ENCODE measurements around the gene CTSE. TPM values are rescaled to one million over a fixed set of nuclear protein-coding genes. Genes with fewer than 3 reads are reported as not detected.

CTSE gene
- total RNA-seq, 1 experiment from 2014 or later = not detected

DNA sequence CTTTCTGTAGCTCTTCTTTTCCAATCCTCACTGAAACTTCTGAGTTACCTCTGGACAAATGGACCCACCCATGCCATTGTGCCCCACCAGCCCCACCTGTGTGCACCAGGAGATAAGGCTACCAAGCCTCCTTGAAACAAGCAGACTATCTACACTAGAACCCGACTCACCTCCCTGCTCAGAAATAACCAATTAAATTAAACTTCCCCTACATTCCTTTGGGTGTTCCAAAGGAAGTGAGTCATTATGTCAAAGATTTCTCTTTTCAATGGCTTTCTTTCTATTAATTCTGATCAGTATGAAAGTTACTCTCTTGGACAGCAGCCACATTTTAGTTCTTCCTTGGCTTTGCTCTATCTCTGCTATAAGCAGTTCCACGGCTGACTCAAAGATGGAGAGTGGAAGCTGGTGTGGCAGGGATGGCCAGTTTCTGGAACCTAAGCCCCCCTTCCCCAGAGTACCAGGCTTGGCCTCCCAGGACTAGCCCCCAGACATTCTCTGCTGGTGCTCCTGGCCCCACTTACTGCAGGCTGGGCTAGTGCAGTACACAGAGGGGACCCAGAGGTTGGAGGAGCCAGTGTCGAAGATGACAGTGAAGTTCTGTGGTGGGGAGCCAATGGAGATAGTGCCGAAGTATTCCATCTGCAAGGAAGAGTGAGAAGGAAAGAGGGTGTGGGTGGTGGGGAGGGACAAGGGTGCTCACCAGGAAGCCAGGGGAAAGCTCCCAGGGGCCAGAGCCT, 1.9 kb downstream of the CTSE start:
- in situ Hi-C loops (cut with HindIII; ENCODE audit: low sequenced_read_pairs) = no loop called here

GRCh38 chr1:206021008-206021625, 2.6 kb downstream of the CTSE start:
- in situ Hi-C loops (cut with HindIII; ENCODE audit: low sequenced_read_pairs) = no loop called here
- no peak for DNase-seq (ENCODE audit: low spot score)

More for the DNA sequence above, 1.9 kb downstream of the CTSE start:
- no peak for DNase-seq (ENCODE audit: low spot score)

GRCh38 chr1:206020393-206021007, 3.2 kb downstream of the CTSE start:
- no peak for DNase-seq (ENCODE audit: low spot score)
- in situ Hi-C loops (cut with HindIII; ENCODE audit: low sequenced_read_pairs) = no loop called here

- no peak for DNase-seq (ENCODE audit: low spot score)
- in situ Hi-C loops (cut with HindIII; ENCODE audit: low sequenced_read_pairs) = no loop called here
Observed at GRCh38 chr1:206015071-206015470, 8.6 kb downstream of the CTSE start.

DNA sequence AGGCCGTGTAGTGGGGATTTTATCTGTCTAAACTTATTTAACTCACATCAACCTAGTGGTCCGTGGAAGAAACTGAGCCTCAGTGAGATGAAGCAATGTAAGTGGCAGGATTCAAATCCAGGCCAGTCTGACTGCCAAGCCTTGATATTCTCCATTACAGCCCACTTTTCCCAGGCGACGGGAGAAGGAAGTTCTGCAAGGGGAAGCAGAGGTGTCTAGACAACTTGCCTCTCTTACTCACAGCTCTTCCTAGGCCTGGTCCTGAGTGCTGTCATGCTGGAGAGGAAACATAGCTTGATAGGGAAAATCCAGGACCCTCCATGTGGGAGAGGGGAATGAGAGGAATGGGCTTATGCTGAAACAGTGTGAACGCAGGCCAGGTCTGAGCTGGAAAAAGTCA, 9.1 kb downstream of the CTSE start:
- DNase-seq (ENCODE audit: low spot score) = no peak
- in situ Hi-C loops (cut with HindIII; ENCODE audit: low sequenced_read_pairs) = no loop called here

- no peak for DNase-seq (ENCODE audit: low spot score)
- in situ Hi-C loops (cut with HindIII; ENCODE audit: low sequenced_read_pairs) = no loop called here
Observed at GRCh38 chr1:206013026-206013795, 10.5 kb downstream of the CTSE start.

DNA sequence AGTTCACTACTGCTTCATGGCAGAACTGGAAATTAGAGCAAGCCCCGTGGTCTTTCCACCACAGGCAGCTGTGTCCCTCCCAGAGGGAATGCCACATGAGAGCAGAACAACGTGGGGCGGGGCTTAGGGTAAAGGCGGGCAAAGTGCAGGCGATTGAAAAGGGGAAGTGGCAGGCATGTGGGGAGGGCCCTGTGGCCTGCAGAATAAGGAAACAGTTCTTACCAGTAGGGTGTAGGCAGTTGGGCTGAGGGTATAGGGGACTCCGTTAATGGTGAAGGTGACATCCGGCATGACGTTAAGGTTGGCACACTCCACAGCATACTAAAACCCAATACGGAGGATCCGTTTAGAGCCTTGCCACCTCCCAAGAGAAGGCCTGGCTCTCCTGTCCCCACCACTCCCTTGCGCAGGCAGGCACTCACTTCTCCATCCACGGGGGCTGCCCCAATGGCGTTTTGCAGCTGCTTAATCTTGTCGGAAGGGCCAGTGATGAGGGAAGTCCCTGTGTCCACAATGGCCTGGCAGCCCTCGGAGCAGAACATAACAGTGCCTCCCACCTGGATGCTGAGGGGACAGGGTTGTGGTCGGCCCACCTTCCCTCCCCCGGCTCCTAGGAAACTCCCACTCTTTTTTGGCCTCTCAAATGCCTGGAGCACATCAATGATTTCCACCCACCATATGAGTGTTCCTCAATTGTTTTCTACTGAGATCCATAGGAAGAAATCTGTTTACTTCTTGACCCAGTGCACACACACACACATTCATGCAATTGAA, 11.4 kb downstream of the CTSE start:
- in situ Hi-C loops (cut with HindIII; ENCODE audit: low sequenced_read_pairs) = no loop called here
- no peak for DNase-seq (ENCODE audit: low spot score)

- no peak for DNase-seq (ENCODE audit: low spot score)
- in situ Hi-C loops (cut with HindIII; ENCODE audit: low sequenced_read_pairs) = no loop called here
Observed at GRCh38 chr1:206011057-206011456, 12.6 kb downstream of the CTSE start.

DNA sequence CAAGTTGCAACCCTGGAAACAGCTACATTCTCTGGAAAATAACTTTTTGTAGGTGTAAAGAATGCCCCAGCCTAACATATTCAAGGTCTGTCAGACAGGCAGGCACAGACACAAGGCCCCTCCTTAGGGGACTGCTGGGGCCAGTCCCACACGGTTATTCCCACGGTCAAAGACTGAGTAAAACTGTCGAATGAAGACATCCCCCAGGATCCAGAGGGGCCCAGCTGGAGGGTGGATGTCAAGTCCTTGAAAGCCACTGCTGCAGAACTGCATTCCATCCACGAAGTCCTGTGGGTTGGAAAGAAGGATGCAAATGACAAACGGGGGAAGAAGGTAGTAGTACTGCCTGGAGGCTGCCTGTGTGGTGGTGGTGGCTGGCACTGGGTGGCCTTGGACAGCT, 13.6 kb downstream of the CTSE start:
- DNase-seq (ENCODE audit: low spot score) = no peak
- in situ Hi-C loops (cut with HindIII; ENCODE audit: low sequenced_read_pairs) = no loop called here

GRCh38 chr1:206006946-206007345, 16.7 kb downstream of the CTSE start:
- no peak for DNase-seq (ENCODE audit: low spot score)
- in situ Hi-C loops (cut with HindIII; ENCODE audit: low sequenced_read_pairs) = no loop called here

GRCh38 chr1:206005778-206006180, 17.9 kb downstream of the CTSE start:
- DNase-seq (ENCODE audit: low spot score) = no peak
- in situ Hi-C loops (cut with HindIII; ENCODE audit: low sequenced_read_pairs) = no loop called here

GRCh38 chr1:206005234-206005633, 18.5 kb downstream of the CTSE start:
- no peak for DNase-seq (ENCODE audit: low spot score)
- in situ Hi-C loops (cut with HindIII; ENCODE audit: low sequenced_read_pairs) = no loop called here

GRCh38 chr1:206004826-206005225, 18.9 kb downstream of the CTSE start:
- in situ Hi-C loops (cut with HindIII; ENCODE audit: low sequenced_read_pairs) = no loop called here
- DNase-seq (ENCODE audit: low spot score) = no peak

GRCh38 chr1:206003854-206004800, 19.6 kb downstream of the CTSE start:
- DNase-seq (ENCODE audit: low spot score) = no peak
- in situ Hi-C loops (cut with HindIII; ENCODE audit: low sequenced_read_pairs) = no loop called here

GRCh38 chr1:206002871-206003801, 20.6 kb downstream of the CTSE start, which contains the start of gene RAB7B:
Gene RAB7B, minus strand, starts transcription at chr1:206003395. Its CDS starts 9,260 bp downstream, at chr1:205994135.
- in situ Hi-C loops (cut with HindIII; ENCODE audit: low sequenced_read_pairs) = no loop called here
- DNase-seq (ENCODE audit: low spot score) = no peak

DNA sequence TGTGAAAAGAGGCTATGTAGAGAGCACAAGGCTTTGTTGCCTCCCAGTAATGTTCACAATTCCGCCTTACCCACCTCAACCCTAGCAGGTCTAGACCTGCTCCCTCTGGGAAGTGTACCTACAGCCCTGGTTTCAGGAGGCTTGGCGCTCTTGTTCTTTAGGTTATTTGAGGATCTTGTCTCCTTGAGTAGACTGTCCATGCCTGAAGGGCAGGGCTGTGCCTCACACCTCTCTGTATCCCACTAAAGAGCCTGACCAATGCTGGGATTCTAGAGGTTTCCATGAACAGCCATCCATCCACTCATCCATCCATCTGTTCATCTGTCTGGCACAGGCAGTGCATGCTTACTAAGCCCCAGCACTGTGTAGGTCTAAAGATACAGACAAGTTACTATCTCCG, 21.5 kb downstream of the CTSE start:
- no peak for DNase-seq (ENCODE audit: low spot score)
- in situ Hi-C loops (cut with HindIII; ENCODE audit: low sequenced_read_pairs) = no loop called here

DNA sequence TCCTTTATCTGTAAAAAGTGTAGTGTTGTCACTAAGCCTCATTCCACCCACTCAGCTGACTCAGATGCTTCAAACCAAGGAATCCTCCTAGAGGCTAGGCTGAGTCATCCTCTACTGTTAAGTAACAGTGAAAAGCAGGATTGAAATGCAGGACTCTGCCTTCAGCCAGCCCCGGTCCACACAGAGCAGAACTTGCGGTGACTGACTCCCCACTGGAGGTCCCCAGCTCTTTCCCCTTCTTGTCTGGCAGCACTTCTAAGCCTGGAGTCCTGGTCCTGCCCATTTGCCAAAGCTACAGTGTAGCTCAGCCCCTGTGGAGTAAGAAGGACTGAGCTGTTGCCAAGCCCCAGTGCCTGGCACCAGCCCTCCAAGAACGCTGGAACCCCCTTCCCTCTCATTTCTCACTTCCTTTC, 22.2 kb downstream of the CTSE start:
- DNase-seq (ENCODE audit: low spot score) = no peak
- in situ Hi-C loops (cut with HindIII; ENCODE audit: low sequenced_read_pairs) = no loop called here

Measured in G401 (cell line).